Progenitor cell of endocrine pancreas (in vitro differentiated cells): ENCODE results near the gene PRR22. TPM values are rescaled to one million over a fixed set of nuclear protein-coding genes. Genes with fewer than 3 reads are reported as not detected.
A peak's percentile ranks its signal among the peaks of the same experiment; 100 is the strongest.

Source experiments
- DNase-seq: peaks from one replicate; pipeline ENCODE4 v3.0.0; 2021; ENCODE audit warnings: low spot score; ENCODE audit not compliant: unreplicated experiment
- H3K27ac Mint-ChIP-seq: 2 replicates; pipeline ENCODE4 v1.8.0; 2021; ENCODE audit warnings: mild to moderate bottlenecking, moderate library complexity, mixed read lengths
- H3K27me3 Mint-ChIP-seq: 2 replicates; pipeline ENCODE4 v1.8.0; 2021; ENCODE audit warnings: mixed read lengths
- H3K36me3 Mint-ChIP-seq: 2 replicates; pipeline ENCODE4 v1.8.0; 2022; ENCODE audit warnings: mixed read lengths; ENCODE audit not compliant: insufficient read depth
- H3K4me1 Mint-ChIP-seq: 2 replicates; pipeline ENCODE4 v1.8.0; 2021; ENCODE audit warnings: low read depth, mixed read lengths
- H3K4me3 Mint-ChIP-seq: 2 replicates; pipeline ENCODE4 v1.8.0; 2021; ENCODE audit warnings: low read depth, mild to moderate bottlenecking, moderate library complexity, mixed read lengths
- H3K9me3 Mint-ChIP-seq: 2 replicates; pipeline ENCODE4 v1.8.0; 2021; ENCODE audit warnings: low read depth, mixed read lengths
- CTCF ChIP-seq: fragments of 200-600 bp; sonication (generic); IDR thresholded peaks from one replicate; pipeline ENCODE4 v1.5.0; 2021; ENCODE audit warnings: antibody characterized with exemption, mild to moderate bottlenecking; ENCODE audit not compliant: unreplicated experiment
- total RNA-seq: library from RNA; stranded (reverse); gene quantifications from 2 replicates; pipeline ENCODE4 v1.2.1, GENCODE V29; 2021

PRR22 gene
- total RNA-seq, 1 donor from 2014 or later = 5.8 TPM

GRCh38 chr19:5820785-5821184 lies 36.2 kb upstream of the PRR22 start:
- Mint-ChIP-seq H3K4me1 (no peaks in the 10 kb centered on the region), H3K9me3 (no peaks in the 10 kb centered on the region), H3K36me3 (no peaks in the 10 kb centered on the region), H3K4me3 (no peak overlapping the region), H3K27ac (peak overlapping the region; percentile 62), H3K27me3 (peaks cover 23% of the 10 kb centered on the region)
- no peak for TF ChIP-seq CTCF
- DNase-seq = no peak

- DNase-seq = no peak
- peaks cover 26% of the 10 kb centered on the region for H3K27me3 Mint-ChIP-seq
- no peaks in the 10 kb centered on the region for H3K36me3 Mint-ChIP-seq
- H3K27ac Mint-ChIP-seq = no peak overlapping the region
- TF ChIP-seq CTCF = no peak
- H3K4me3 Mint-ChIP-seq = no peak overlapping the region
- no peaks in the 10 kb centered on the region for H3K4me1 Mint-ChIP-seq
- H3K9me3 Mint-ChIP-seq = no peaks in the 10 kb centered on the region
These were observed 34.0 kb upstream of the PRR22 start for GRCh38 chr19:5818594-5818993.

GRCh38 chr19:5817218-5817617 lies 32.7 kb upstream of the PRR22 start:
- Mint-ChIP-seq H3K4me1 (no peaks in the 10 kb centered on the region), H3K27me3 (peaks cover 26% of the 10 kb centered on the region), H3K36me3 (no peaks in the 10 kb centered on the region), H3K27ac (no peak overlapping the region), H3K9me3 (no peaks in the 10 kb centered on the region), H3K4me3 (no peak overlapping the region)
- no peak for TF ChIP-seq CTCF
- DNase-seq = no peak

GRCh38 chr19:5814852-5815246 lies 30.3 kb upstream of the PRR22 start:
- no peak for DNase-seq
- no peak for TF ChIP-seq CTCF
- Mint-ChIP-seq H3K4me1 (no peaks in the 10 kb centered on the region), H3K4me3 (no peak overlapping the region), H3K36me3 (no peaks in the 10 kb centered on the region), H3K27me3 (peaks cover 23% of the 10 kb centered on the region), H3K9me3 (no peaks in the 10 kb centered on the region), H3K27ac (no peak overlapping the region)

GRCh38 chr19:5814123-5814851 lies 29.7 kb upstream of the PRR22 start:
- no peak for TF ChIP-seq CTCF
- DNase-seq = no peak
- H3K27me3 Mint-ChIP-seq = peaks cover 23% of the 10 kb centered on the region
- no peaks in the 10 kb centered on the region for H3K9me3 Mint-ChIP-seq
- H3K27ac Mint-ChIP-seq = no peak overlapping the region
- H3K4me3 Mint-ChIP-seq = no peak overlapping the region
- no peaks in the 10 kb centered on the region for H3K4me1 Mint-ChIP-seq
- no peaks in the 10 kb centered on the region for H3K36me3 Mint-ChIP-seq
